HG03103 (cell line): Measurements from ENCODE around the gene NEK3.
A peak's percentile ranks its signal among the peaks of the same experiment; 100 is the strongest.
"Not testable (repeated sequence)": the region's sequence is repeated elsewhere in the genome, so short reads cannot be mapped to it uniquely, and the experiment has no call there.

Experiments
- ATAC-seq: cut with Tn5 transposase; IDR thresholded peaks from one replicate; pipeline ENCODE4 v1.9.1; 2021; ENCODE audit warnings: low read depth; ENCODE audit not compliant: unreplicated experiment

Gene NEK3

DNA sequence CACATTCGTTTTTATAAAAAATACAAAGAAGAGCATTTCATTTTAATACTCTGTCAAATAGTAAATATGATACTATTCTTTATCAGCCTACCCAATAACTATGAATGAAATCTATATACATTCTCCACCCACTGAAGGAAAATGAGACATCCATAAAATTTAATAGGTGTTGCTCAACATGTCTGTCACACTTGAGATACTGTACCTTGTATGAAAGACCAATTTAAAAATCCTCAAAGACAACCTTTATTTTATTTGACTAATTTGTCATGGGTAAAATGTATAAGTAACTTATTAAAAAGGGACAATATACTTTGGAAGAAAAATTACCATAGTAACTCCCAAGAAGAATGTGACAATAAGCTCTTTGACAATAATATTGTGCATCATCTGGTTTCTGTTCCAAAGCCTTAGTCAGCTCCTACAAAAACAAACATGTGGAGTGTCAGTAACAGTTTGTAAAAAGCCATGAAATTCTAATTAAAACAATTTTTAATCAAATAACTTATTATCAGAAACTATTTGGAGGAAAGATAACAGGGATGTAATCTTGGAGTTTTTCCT, 11.5 kb upstream of the NEK3 start:
- ATAC-seq = not testable (repeated sequence)

DNA sequence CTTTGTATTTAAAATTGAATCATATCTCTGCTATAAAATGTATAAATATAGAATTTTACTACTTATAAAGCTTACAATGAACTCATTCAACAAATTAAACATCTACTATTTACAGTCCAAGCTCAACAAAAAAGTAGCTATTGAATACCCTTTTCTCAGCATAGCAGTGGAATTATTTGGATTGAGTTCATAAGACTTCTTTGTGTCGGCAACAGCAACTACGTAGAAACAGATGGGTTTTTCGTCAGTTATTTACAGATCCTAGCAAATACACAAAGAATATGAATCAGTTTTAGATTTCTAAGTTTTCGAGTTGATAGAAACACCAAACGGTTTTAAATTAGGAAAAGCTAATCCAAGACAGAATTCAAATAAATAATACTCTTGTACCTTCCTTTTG, 10.4 kb upstream of the NEK3 start:
- no peak for ATAC-seq

DNA sequence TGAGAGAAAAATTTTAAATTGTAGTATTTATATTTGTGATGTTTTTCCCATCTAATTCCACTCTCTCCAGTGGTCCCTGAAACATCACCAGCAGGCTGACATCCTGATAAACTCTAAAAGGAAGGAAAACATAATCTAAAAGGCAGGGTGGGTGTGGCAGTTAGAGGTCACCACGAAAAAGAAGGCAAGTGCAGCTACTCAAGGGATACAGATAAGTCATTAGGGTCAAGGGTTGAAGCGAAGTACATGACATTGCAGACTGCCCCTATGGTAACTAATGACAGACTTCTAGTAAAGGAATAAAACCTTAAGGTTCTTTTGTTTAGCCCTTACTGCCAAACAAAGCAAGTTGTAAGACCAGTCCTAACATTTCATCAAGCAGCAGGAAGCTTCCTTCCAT, 6.0 kb upstream of the NEK3 start:
- ATAC-seq = no peak

DNA sequence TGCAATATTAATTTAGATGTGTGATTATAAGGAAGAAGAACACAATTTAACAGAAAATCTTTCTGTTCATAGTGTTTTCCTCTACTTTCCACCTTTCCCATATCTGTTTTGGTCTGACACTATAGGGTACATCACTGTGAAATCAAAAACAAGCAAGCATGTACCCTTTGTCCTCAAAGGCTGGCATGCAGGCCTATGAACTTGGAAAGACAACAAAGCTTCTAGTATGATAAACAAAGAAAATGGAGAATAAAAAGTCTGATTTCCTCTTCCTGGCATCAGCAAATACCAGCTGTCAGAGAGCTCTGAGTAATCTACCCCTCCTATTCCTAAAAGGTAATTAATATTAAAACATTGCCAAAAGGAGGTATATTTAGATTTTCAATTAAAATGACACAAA, 5.6 kb upstream of the NEK3 start:
- ATAC-seq = no peak

DNA sequence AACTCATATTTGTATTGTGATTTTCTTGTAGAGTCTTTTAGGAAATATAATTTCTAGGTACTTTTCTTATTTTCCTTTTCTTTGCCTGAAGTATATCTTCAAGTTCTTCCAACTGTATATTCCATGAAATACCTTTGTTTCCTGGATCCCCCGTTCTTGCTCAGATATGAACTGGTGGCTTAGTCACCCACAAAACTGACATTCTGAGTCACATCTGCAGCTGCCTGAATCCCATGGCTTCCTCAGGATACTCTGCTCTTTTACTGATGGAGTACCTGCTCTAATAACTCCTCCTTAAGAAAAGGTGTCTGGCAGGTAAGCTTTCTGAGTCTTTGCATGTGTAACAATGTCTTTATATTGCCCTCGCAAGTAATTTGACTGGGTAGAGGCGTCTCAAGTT, 4.5 kb upstream of the NEK3 start:
- not testable (repeated sequence) for ATAC-seq

DNA sequence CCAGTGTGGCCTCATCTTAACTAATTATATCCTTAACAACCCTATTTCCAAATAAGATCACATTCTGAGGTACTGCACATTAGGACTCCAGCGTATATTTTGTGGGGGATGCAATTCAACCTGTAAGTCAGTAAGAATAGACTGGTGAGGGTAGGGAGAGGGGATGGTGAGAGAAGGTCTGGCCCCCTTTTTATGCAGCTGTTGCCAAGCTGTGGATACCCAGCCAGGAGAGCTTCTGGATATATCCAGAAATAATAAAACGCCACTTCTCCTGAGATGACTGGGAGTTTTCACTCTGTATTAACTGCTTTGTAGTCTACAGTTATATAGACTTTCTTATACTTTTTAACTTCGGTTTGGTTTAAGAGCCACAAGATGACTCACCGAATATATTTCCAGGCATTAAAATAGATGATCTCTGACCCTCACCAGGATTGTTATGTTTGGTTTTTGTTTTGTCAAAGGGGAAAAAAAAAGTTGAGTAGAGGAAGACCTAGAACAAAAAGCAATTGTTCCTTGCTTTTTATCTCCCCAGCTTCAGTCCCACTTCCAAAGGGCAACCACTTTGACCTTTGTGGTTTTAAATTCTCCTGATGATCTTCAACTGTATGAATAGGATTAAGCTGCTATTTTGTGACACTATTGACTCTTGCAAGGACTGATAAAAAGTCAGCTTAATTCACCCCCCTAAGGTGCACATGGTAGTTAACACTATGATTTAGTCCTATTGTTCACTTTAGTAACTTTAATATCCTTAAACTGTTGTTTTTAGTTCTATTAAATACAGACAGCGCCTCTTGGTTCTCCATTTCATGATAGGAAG, 3.1 kb upstream of the NEK3 start:
- ATAC-seq = no peak

DNA sequence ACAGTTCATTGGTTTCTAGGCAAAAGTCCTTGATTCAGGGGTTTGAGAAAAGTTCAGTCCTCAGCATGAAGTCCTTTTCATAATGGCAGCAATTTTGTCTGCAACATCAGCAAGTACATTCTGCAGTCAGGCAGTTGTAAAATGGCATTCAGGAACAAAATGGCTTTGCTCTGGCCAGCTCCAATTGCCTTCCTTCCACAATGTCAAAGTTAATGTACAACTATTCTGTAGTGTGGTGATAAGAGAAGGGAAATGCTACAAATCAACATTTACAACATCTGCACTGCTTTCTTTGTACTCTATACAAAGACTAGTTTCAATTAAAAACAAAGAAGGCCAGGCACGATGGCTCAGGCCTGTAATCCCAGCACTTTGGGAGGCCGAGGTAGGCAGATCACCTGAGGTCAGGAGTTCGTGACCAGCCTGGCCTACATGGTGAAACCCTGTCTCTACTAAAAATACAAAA, 1.8 kb upstream of the NEK3 start:
- no peak for ATAC-seq

DNA sequence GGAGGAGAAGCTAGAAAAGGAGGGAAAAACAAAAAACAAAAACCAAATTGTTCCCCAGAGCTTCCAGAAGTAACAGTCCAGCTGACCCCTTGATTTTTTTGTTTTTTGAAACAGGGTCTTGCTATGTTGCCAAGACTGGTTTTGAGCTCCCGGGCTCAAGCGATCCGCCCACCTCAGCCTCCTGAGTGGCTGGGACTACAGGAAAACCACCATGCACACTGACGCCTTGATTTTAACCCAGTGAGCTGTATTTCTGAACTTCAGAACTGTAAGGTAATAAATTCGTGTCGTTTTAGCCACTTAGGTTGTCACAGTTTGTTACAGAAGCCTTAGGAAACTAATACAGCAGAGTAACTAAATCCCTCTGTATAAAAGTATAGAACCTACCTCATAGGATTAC, 1.1 kb upstream of the NEK3 start:
- ATAC-seq = no peak

DNA sequence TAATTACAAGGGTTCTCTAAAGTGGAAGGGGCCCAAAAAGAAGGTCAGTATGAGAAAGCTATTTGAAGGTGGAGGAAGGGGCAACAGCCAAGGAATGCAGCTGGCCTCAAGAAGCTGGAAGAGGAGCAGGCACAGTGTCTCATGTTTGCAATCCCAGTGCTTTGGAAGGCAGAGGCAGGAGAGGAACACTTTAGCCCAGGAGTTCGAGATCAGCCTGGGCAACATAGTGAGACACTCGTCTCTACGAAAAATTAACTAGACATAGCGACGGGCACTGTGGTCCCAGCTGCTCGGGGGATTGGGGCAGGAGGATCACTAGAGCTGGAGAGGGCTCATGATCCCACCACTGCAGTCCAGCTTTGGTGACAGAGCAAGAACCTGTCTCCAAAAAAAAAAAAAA, 656 bp upstream of the NEK3 start:
- ATAC-seq = no peak

DNA sequence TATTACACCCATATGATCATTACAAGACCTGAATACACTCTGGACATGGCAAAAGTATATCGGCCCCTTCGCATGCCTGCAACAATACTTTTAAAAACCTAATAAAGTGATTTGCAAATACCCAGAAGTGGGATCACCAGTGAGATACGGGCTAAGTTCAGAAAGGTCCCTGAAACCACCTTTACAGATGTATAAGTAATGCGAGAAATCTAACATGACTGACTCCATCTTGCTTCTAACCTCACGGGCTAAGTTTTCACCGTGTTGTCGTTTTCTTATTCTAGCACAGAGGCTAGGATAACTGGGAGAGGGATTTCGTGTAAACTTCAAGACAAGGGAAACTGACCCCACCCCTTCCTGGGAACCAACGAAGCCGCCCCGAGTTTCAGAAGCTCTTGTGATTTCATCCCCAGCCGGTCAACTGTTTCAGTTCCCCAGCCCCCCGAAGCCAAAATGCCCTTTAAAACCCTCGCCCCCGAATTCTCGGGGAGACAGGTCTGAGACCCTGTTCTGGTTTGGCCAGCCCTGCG, 703 bp downstream of the NEK3 start:
- ATAC-seq = no peak

DNA sequence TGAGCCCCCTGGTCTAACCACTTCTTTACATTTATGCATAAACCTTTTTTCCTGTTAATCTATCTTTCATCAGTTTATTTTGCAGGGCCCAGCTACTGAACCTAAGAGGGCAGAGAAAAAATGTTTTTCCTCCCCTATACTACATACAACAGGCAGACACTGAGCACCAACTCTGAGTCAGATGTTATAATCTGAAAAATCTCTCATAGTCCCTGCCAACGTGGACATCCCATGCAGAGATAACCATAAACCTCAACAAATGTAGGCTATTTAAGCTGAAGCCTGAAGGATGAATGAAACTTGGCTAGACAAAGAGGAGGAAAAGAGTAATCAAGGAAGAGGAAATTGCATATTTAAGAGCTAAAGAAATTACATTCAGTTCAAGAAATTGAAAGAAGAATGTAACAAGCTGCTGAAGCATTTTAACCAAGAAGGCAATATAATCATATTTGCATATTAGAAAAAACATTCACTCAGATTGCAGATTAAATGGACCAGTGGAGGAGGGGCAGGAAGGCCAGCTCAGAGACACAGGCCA, 2.6 kb downstream of the NEK3 start:
- no peak for ATAC-seq

DNA sequence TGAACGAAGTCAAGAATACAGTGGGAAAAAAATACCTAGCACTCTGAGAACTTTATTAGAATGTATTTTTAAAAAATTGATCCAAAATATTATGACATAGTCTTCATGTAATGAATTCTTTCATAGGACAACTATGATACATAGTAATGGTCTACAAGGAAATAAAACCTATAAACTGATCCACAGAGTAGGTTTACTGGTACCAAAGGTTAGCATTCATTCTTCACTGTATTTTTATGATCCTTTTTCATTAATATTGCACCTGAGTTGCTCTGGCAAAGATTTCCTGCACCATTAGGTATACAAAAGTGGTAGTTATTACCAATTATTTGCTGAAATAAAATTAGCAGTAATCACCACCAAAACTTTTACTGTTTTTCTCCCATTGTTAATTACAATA, 4.2 kb downstream of the NEK3 start:
- no peak for ATAC-seq

DNA sequence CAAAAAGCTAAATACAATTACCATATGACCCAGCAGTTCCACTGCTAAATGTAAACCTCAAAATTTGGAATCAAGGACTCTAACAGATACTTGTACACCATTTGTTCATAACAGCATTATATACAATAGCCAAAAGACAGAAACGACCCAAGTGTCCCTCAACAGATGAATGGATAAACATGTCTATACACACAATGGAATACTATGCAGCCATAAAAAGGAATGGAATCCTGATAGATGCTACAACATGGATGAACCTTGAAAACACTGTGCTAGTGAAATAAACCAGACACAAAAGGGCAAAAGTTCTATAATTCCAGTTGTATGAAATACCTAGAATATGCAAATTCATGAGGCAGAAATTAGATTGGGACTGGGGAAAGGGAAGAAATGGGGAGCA, 12.2 kb downstream of the NEK3 start:
- no peak for ATAC-seq

DNA sequence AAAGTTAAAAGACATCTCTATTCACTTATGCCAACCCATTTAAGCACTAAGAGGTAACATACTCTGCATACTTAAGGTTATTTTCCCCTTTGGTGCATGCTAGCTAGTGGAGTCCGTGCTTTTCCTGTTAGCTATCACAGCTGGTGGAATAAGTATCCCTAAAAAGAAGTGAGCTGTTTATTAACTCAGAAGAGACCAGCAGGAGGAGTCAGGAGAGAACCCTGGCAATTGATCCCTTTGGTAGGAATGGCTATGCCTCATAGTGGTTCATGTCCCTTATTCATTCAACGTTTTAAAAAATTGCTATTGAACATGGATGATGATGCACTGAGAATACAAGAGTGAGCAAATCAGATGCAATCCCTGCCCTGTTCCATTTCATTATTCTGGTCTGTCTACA, 18.1 kb downstream of the NEK3 start:
- ATAC-seq = no peak

DNA sequence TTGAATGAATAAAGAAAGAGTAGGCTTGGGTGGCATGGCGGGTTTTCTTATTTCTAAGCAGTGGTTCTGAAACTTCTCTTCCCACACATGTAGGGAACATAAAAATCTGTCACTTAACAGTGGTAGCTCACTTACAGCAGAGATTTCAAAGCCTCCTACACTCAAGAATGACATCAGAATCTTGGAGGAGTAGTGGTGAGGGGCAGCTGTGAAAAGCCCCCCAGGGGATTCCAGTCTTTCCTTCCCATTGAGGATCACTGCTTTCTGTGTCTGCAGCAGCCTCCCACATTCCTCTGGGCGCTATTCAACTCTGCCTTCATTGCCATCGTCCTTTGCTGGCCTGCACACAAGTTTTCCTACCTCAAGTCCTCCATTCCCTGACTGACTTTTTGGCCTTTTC, 21.9 kb downstream of the NEK3 start:
- ATAC-seq = no peak

DNA sequence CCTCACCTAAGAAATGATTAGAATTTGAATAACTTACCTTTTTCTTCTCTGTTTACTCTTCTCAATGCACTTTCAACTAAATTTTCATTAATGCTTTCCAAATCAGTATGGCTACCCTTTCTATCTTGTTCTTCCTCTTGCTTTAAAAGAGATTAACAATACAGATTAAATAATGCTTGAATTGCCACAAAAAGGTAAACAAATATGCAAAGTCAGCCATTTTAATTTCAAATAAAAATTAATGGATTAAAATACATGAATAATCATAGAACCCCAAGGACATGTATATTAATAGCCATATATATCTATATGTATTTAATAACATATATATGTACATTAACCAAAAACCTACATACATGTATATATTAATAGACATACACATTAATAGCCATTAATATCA, 22.6 kb downstream of the NEK3 start:
- ATAC-seq = no peak

DNA sequence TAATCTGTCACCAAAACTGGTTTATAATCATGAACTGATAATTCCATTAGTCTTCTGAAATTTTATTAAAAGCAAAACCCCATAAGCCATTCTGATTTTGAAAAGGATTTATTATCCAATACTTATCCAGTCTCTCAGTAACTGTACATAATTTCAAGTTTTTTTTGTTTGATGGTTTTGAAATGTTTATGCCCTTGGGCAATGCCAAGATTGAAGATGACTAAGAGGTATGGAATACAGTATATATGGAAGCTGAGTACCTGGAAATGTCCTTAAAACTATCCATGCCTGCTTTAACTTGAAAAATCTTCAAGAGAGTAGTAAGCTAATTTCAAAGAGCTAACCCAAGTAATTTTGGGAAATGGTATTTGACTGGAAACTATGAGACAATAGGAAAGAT, 28.8 kb downstream of the NEK3 start:
- ATAC-seq = no peak

DNA sequence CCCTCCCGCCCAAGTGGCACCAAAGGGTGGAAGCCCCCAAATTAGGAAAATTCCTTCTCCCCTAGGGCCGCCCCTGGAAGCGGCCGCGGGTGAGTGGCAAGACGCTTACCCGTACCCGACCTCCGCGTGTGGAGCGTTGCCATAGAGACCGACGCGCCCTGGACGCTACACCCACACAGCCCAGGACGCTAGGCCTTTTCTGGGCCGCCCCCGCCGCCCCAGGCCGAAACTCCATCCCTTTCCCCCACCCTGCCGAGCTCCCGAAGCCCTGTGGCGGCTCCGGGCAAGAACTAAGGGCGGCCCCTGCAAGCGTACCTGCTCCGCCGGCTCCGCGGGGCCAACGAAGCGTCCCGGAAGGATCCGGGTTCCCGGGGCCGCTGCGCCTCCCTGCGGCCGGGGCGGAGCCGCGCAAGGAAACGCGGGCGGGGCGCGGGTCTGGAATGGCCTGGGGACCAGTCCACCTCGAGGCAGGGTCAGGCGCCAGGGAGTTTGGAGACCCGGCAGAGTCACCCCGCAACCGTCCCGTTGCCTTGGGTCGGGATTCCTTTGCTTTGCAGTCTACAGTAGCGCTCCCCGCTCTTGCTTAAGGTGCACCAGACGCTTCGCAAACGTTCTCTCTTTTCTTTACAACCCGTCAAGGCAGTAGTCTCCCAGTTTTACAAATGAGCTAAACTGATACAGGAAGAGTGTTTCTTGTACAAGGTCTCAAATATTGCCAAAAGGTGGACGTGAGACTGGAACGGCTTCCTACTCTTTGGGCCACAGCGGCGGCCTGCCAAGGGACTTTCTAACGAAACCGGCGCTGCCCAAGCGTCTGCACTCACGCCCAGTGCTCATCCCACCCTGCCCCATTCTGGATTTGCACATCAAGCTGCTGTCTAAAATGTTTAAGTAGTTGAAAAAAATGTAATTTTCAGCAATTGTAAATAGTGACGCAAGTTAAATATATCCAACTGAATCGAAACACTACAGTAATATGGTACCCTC, 30.4 kb downstream of the NEK3 start, which contains the start of gene NEK5:
Gene NEK5 (minus strand): TSS at position 360 of the 987 bp plus-strand sequence. CDS start 1,591 bp downstream, outside the sequence.
- ATAC-seq = peak; percentile 64

DNA sequence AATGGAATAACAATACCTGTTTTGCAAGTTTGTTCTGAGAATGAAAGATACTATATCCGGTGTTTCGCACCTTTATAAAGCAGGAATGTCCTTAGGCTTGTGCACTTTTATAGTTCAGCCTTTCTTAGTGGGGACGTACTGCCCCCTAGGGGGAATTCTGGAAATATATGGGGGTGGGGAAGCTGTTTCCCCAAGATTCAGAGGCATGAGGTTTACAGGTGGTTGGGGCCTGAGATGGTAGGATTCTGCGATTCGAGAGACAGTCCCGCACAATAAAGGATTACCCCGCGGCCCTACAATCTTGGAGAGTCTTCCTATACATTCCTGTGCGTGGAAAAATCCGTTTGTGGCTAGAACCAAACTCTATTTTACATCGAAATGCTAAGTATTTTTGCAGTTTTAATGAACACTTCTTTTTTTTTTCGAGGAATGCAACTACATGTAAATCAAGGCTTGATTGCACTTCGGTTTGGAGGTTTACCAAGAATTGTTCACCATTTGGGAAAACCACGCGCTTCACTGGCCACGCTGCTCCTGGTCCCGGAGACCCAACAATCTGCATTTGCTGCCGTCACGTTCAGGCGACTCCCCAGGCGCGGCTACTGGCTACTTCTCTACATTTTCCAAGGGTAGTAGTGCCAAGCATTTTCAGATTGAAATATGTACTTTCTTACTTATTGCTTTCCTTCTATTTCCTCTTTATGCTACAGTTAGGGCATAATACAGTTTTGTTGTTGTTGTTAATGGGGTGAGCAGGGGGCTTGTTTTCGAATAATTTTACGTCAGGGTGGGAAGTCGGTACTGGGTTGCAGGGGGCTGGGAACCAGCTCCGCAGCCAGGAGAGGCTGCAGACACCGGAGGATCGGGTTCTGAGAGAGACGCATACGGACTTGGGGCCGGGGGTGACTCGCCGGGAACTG, 31.4 kb downstream of the NEK3 start:
- ATAC-seq = peak; percentile 47
